BLaER1 treated with 17β-estradiol and CSF1 and Interleukin-3, amounts not matched to agents 10 nM and 100 nM (cell line): ENCODE results near the gene ANK3.

Experiments used
- H3K27ac ChIP-seq, 11 experiments: shearing (Covaris generic); formaldehyde crosslinking; 2 replicates each; pipeline ENCODE4 v1.8.1; 2022
- H3K27me3 ChIP-seq, 11 experiments: shearing (Covaris generic); formaldehyde crosslinking; 2 replicates each; pipeline ENCODE4 v1.8.1; 2022
- H3K36me3 ChIP-seq, 11 experiments: shearing (Covaris generic); formaldehyde crosslinking; 2 replicates each; pipeline ENCODE4 v1.8.1; 2022
- H3K4me1 ChIP-seq, 10 experiments: shearing (Covaris generic); formaldehyde crosslinking; 2 replicates each; pipeline ENCODE4 v1.8.1; 2022
- H3K4me2 ChIP-seq, 11 experiments: shearing (Covaris generic); formaldehyde crosslinking; 2 replicates each; pipeline ENCODE4 v1.8.1; 2022
- H3K4me3 ChIP-seq, 10 experiments: shearing (Covaris generic); formaldehyde crosslinking; 2 replicates each; pipeline ENCODE4 v1.8.1; 2022
- H3K9ac ChIP-seq, 11 experiments: shearing (Covaris generic); formaldehyde crosslinking; 2 replicates each; pipeline ENCODE4 v1.8.1; 2022
- H3K9me3 ChIP-seq, 11 experiments: shearing (Covaris generic); formaldehyde crosslinking; replicated peaks in 1 of 11; 2 replicates each; pipeline ENCODE4 v1.8.1; 2022
- H4K20me1 ChIP-seq, 11 experiments: shearing (Covaris generic); formaldehyde crosslinking; 2 replicates each; pipeline ENCODE4 v1.8.1; 2022
- Cebpa-rat ChIP-seq, 11 experiments: shearing (Covaris generic); IDR thresholded peaks; 2 replicates each; pipeline ENCODE4 v1.8.1; 2022

ANK3 gene

GRCh38 chr10:60114765-60115586, 274.7 kb downstream of the ANK3 start:
- Histone ChIP-seq H3K4me2 (no peak overlapping the region), H3K4me3 (no peak overlapping the region), H3K9ac (no peak overlapping the region), H3K27ac (no peak overlapping the region), H4K20me1 (no peaks in the 10 kb centered on the region), H3K4me1 (no peaks in the 10 kb centered on the region), H3K27me3 (no peaks in the 10 kb centered on the region), H3K9me3 (peaks cover 0 to 9% (median 1%) of the 10 kb centered on the region in 11 experiments; a peak in 7 of 22 replicates), H3K36me3 (no peaks in the 10 kb centered on the region)
- no peak for TF ChIP-seq Cebpa-rat (IDR thresholded peaks at IDR 0.05)

GRCh38 chr10:60110739-60111138, 278.9 kb downstream of the ANK3 start:
- no peak for TF ChIP-seq Cebpa-rat (IDR thresholded peaks at IDR 0.05)
- H3K9me3 ChIP-seq = no peaks in the 10 kb centered on the region
- no peak overlapping the region for H3K27ac ChIP-seq

DNA sequence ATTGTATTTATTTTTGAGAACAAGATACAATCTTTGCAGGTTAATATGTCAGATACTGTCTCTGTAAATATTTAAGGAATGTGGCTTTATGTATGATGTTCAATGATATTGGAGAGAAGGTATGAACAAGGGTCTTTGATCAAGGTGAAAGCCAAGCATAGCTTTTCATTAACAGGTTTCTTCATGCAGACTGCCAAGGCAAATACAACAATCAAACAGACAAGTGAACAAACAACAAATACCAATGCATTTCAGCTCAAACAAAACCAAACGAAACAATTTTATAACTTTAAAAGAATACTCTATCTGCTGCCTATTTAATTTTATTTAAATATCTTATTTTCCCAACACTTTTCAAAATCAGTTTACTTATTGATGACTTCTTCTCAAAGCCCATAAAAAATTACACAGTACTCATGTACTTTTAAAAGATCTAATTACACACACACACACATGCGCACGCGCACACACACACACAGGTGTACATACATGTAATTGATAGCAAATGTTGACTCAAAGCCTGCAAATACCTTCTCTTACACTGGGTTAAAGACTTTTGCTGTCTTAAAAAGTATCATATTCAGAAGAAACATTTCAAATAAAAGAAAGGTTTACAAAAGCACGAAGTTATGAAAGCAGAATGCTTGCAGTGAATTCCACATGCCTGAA, 282.2 kb downstream of the ANK3 start:
- Histone ChIP-seq H3K4me2 (no peak overlapping the region), H4K20me1 (no peaks in the 10 kb centered on the region), H3K4me3 (no peak overlapping the region), H3K9me3 (no peaks in the 10 kb centered on the region), H3K27me3 (no peaks in the 10 kb centered on the region), H3K4me1 (no peaks in the 10 kb centered on the region), H3K36me3 (no peaks in the 10 kb centered on the region), H3K27ac (no peak overlapping the region), H3K9ac (no peak overlapping the region)
- TF ChIP-seq Cebpa-rat (IDR thresholded peaks at IDR 0.05) = no peak

More at GRCh38 chr10:60110739-60111138, 278.9 kb downstream of the ANK3 start:
- no peak overlapping the region for H3K9ac ChIP-seq
- H4K20me1 ChIP-seq = no peaks in the 10 kb centered on the region
- no peak overlapping the region for H3K4me3 ChIP-seq
- H3K27me3 ChIP-seq = no peaks in the 10 kb centered on the region
- H3K4me1 ChIP-seq = no peaks in the 10 kb centered on the region
- no peaks in the 10 kb centered on the region for H3K36me3 ChIP-seq
- no peak overlapping the region for H3K4me2 ChIP-seq

GRCh38 chr10:60105295-60105695, 284.4 kb downstream of the ANK3 start:
- TF ChIP-seq Cebpa-rat (IDR thresholded peaks at IDR 0.05) = no peak
- H3K27me3 ChIP-seq = no peaks in the 10 kb centered on the region
- no peak overlapping the region for H3K4me2 ChIP-seq
- H3K4me3 ChIP-seq = no peak overlapping the region
- no peak overlapping the region for H3K27ac ChIP-seq
- H3K36me3 ChIP-seq = no peaks in the 10 kb centered on the region
- no peaks in the 10 kb centered on the region for H3K9me3 ChIP-seq
- no peaks in the 10 kb centered on the region for H3K4me1 ChIP-seq
- no peak overlapping the region for H3K9ac ChIP-seq
- no peaks in the 10 kb centered on the region for H4K20me1 ChIP-seq

DNA sequence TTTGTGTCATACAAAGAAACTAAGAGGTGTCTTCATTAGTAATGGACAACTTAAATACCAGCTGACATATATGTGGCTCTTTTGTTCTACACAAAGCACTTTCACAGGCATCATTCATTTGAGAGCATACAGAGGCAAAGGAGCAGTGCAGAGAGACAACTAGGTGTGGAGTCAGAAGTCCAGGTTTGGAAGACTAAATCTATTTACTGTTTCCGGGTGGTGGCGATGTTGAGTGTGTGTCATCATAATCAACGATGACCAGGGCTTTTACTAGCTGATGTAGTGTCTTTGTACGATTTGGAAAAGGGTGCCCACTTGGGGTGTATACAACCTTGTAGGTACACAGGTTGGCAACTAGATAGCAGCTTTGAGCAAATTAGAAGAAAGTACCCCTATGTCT, 287.9 kb downstream of the ANK3 start:
- no peak overlapping the region for H3K9ac ChIP-seq
- no peak for TF ChIP-seq Cebpa-rat (IDR thresholded peaks at IDR 0.05)
- H3K36me3 ChIP-seq = no peaks in the 10 kb centered on the region
- H3K4me3 ChIP-seq = no peak overlapping the region
- no peaks in the 10 kb centered on the region for H3K4me1 ChIP-seq
- no peaks in the 10 kb centered on the region; a peak in 1 of 22 replicates for H4K20me1 ChIP-seq
- no peaks in the 10 kb centered on the region for H3K9me3 ChIP-seq
- no peaks in the 10 kb centered on the region for H3K27me3 ChIP-seq
- H3K4me2 ChIP-seq = no peak overlapping the region
- H3K27ac ChIP-seq = no peak overlapping the region

DNA sequence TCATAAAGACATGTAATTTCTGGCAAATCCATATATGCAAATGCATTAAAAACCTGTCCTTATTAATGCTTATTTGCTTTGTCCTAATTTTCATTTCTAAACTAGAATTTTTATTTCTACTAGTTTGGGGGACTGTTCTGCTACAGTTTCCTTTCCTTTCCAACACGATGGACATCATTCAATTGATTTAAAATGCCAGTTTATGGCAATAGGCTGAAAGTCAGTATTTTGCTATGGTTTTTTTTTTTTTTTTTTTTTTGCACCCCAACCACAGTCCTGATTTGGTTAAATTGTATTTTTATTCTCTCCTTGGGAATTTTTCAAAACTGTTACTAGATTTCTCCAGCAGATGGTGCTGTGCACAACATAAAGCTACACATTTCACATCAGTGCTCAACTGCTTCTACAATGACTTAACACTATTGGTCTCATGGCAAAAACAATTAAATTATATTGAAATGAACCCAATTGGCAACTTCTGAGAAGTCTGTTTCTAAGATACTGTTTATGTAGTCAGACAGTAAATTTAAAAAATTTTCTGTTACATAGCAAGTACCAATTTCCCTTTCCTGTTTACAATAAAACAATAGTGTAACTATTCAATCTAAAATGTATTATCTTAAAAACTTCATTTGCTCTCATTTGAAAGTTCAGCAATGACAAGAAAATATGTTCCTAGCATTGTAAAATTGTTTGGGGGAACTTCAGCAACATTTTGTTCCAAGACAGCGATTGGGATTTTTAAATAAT, 289.5 kb downstream of the ANK3 start:
- Histone ChIP-seq H3K36me3 (no peaks in the 10 kb centered on the region), H3K27me3 (no peaks in the 10 kb centered on the region), H3K27ac (peak overlapping the region in 1 of 11 experiments; percentile 16; a peak in 1 of 22 replicates), H3K4me1 (no peaks in the 10 kb centered on the region), H4K20me1 (no peaks in the 10 kb centered on the region; a peak in 1 of 22 replicates), H3K9ac (no peak overlapping the region), H3K9me3 (no peaks in the 10 kb centered on the region), H3K4me2 (no peak overlapping the region), H3K4me3 (no peak overlapping the region)
- no peak for TF ChIP-seq Cebpa-rat (IDR thresholded peaks at IDR 0.05)

- no peaks in the 10 kb centered on the region for H3K4me1 ChIP-seq
- no peaks in the 10 kb centered on the region for H3K27me3 ChIP-seq
- H4K20me1 ChIP-seq = no peaks in the 10 kb centered on the region; a peak in 1 of 22 replicates
- no peak overlapping the region for H3K9ac ChIP-seq
- H3K4me2 ChIP-seq = no peak overlapping the region
- H3K9me3 ChIP-seq = no peaks in the 10 kb centered on the region
- H3K4me3 ChIP-seq = no peak overlapping the region
- no peaks in the 10 kb centered on the region for H3K36me3 ChIP-seq
- no peak overlapping the region for H3K27ac ChIP-seq
- TF ChIP-seq Cebpa-rat (IDR thresholded peaks at IDR 0.05) = no peak
Observed at GRCh38 chr10:60098677-60099601, 290.7 kb downstream of the ANK3 start.

- H3K27ac ChIP-seq = no peak overlapping the region
- TF ChIP-seq Cebpa-rat (IDR thresholded peaks at IDR 0.05) = no peak
- no peaks in the 10 kb centered on the region for H3K27me3 ChIP-seq
- 0 out of 20 replicates have a peak, but pooled peaks cover 0 to 6% (median 0%) of the 10 kb centered on the region in 10 experiments for H3K4me1 ChIP-seq
- no peak overlapping the region for H3K9ac ChIP-seq
- no peak overlapping the region for H3K4me3 ChIP-seq
- H4K20me1 ChIP-seq = no peaks in the 10 kb centered on the region; a peak in 1 of 22 replicates
- H3K9me3 ChIP-seq = no peaks in the 10 kb centered on the region
- H3K4me2 ChIP-seq = no peak overlapping the region
- no peaks in the 10 kb centered on the region for H3K36me3 ChIP-seq
Observed at GRCh38 chr10:60096761-60097513, 292.7 kb downstream of the ANK3 start.
